Thoracic aorta (tissue), 2 donors: ENCODE measurements around the gene SCAANT1. TPM values are rescaled to one million over a fixed set of nuclear protein-coding genes. Genes with fewer than 3 reads are reported as not detected.

Experiments
- ATAC-seq: fragments of 150-250 bp; one replicate; pipeline ENCODE4 v1.8.0; 2017; ENCODE audit warnings: low read depth; ENCODE audit not compliant: insufficient number of reproducible peaks, low FRiP score
- DNase-seq: peaks from one replicate; pipeline ENCODE4 v3.0.0-alpha.2; 2020; ENCODE audit warnings: low spot score
- H3K27ac ChIP-seq, 2 donors: fragments of 200-600 bp; sonication (generic); 1 replicate in 1 of 2; 2 replicates in 1 of 2; pipeline ENCODE4 v1.5.1; 2016; ENCODE audit warnings: mild to moderate bottlenecking in 2 of 2, moderate library complexity in 2 of 2
- H3K27me3 ChIP-seq: fragments of 200-600 bp; sonication (generic); replicated peaks from 2 replicates; pipeline ENCODE4 v1.6.0; 2016; ENCODE audit warnings: mild to moderate bottlenecking; ENCODE audit not compliant: insufficient read depth
- H3K36me3 ChIP-seq: fragments of 200-600 bp; sonication (generic); one replicate; pipeline ENCODE4 v1.5.1; 2016
- H3K4me1 ChIP-seq, 2 donors: fragments of 200-600 bp; sonication (generic); 1 replicate in 1 of 2; 2 replicates in 1 of 2; pipeline versions ENCODE4 v1.5.1 to v1.6.0; 2016; ENCODE audit warnings: low read depth in 2 of 2, mild to moderate bottlenecking in 1 of 2; ENCODE audit not compliant: control insufficient read depth in 1 of 2
- H3K4me3 ChIP-seq: fragments of 200-600 bp; sonication (generic); 2 replicates; pipeline ENCODE4 v1.5.1; 2016; ENCODE audit warnings: mild to moderate bottlenecking
- H3K9me3 ChIP-seq: fragments of 200-600 bp; sonication (generic); 2 replicates; pipeline ENCODE4 v1.5.1; 2016
- total RNA-seq, 2 donors: library from RNA; depleted of rRNA; stranded (reverse); fragments of >200 nt; gene quantifications; one replicate each; pipeline versions ENCODE4 v1.1.0 to v1.2.3, GENCODE V29; 2016
- TF ChIP-seq, protein P1 (sequence below): fragments of 200-600 bp; sonication (generic); IDR thresholded peaks from one replicate; pipeline ENCODE4 v1.5.1; 2019; ENCODE audit warnings: antibody characterized with exemption

Gene SCAANT1
- total RNA-seq, 2 donors from 2014 or later: not detected

DNA sequence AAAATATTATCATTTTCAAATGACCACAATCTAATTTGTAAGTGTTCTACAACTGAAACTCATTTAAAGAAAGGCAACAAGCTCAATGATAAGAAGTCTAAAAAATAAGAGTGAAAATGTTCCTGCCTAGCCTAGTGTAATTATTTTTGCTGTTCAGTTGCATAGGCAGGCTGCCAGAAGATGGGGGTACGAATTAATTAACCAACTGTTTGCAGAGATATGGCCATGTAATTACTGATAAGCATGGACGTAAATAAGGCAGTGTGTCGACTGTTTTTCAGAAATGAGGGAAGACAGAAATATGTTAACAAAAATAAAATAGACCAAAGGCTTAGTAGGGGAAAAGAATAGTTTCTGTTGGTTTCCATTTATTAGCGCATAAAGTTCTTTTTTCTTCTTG, 24.7 kb upstream of the SCAANT1 start:
- H3K27me3 ChIP-seq: no peaks in the 10 kb centered on the region
- H3K9me3 ChIP-seq: no peaks in the 10 kb centered on the region
- H3K4me1 ChIP-seq: peaks cover 21% of the 10 kb centered on the region in 2 donors
- TF ChIP-seq, protein P1, sequence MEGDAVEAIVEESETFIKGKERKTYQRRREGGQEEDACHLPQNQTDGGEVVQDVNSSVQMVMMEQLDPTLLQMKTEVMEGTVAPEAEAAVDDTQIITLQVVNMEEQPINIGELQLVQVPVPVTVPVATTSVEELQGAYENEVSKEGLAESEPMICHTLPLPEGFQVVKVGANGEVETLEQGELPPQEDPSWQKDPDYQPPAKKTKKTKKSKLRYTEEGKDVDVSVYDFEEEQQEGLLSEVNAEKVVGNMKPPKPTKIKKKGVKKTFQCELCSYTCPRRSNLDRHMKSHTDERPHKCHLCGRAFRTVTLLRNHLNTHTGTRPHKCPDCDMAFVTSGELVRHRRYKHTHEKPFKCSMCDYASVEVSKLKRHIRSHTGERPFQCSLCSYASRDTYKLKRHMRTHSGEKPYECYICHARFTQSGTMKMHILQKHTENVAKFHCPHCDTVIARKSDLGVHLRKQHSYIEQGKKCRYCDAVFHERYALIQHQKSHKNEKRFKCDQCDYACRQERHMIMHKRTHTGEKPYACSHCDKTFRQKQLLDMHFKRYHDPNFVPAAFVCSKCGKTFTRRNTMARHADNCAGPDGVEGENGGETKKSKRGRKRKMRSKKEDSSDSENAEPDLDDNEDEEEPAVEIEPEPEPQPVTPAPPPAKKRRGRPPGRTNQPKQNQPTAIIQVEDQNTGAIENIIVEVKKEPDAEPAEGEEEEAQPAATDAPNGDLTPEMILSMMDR: no peak
- ATAC-seq (no peak), DNase-seq (no peak)
- H3K27ac ChIP-seq: no peak overlapping the region
- no peaks in the 10 kb centered on the region for H3K36me3 ChIP-seq
- H3K4me3 ChIP-seq: no peak overlapping the region

DNA sequence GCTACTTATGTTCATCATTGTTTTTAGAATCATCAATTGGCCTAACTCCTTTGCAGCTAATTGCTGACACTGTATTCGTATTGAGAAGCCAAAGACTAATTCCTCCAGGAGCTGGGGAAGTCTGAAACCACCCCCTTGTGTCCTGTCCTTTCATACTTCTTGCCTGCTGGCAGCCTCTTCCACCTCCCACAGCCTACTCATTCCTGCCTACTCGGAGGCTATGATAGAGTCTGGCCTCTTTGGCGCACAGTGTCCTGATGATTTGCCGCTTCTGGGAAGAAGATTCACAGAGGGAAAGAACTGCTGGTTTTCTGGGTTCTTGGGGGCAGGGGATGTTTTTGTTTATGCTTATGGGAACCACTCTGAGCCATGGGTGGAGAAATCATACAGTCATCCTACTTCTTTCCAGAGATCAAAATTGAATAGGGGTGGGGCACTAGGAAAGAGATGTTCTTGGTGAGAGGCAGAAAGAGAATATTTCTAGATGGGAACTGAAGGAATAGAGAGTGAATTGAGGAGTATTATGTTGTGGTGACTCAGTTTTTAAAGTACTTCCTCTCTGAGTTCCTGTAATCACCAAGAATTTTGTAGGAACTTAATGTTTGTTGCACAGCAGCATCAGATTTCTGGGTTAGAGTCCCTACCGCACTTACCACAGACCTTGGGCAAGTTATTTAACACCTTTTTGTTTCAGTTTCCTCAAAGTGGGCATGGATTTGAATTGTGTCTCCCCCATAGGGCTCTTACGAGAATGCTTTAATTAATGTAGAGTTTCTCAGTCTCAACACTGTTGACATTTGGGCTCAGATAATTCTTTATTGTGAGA, 22.1 kb upstream of the SCAANT1 start:
- H3K27ac ChIP-seq: no peak overlapping the region
- DNase-seq: no peak
- TF ChIP-seq, protein P1: no peak
- H3K4me3 ChIP-seq: no peak overlapping the region
- peaks cover 21% of the 10 kb centered on the region in 2 donors for H3K4me1 ChIP-seq
- no peaks in the 10 kb centered on the region for H3K36me3 ChIP-seq
- H3K27me3 ChIP-seq: no peaks in the 10 kb centered on the region
- ATAC-seq: no peak
- H3K9me3 ChIP-seq: no peaks in the 10 kb centered on the region

DNA sequence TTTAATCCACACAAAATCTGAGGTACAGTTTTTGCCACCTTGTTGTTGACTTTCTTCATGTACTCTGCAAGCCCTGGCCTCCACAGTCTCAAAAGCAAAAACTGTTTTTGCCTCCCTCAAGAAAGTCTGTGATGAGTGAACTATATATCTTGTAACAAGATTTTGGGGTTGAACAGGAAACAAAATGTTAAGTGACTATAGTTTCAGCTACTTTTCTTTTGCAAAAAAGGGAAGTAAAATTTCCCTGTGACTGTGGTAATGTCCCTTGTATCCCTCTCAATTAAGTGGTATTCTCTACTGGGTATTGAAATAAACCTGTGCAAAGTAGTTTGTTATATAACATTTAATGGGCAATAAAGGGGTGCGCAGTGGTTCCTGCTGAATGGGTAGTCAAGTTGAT, 21.3 kb upstream of the SCAANT1 start:
- Histone ChIP-seq H3K27me3 (no peaks in the 10 kb centered on the region), H3K9me3 (no peaks in the 10 kb centered on the region), H3K36me3 (no peaks in the 10 kb centered on the region), H3K4me3 (no peak overlapping the region), H3K4me1 (peaks cover 21 to 23% of the 10 kb centered on the region in 2 donors), H3K27ac (no peak overlapping the region)
- no peak for ATAC-seq
- TF ChIP-seq, protein P1: no peak
- DNase-seq: no peak

DNA sequence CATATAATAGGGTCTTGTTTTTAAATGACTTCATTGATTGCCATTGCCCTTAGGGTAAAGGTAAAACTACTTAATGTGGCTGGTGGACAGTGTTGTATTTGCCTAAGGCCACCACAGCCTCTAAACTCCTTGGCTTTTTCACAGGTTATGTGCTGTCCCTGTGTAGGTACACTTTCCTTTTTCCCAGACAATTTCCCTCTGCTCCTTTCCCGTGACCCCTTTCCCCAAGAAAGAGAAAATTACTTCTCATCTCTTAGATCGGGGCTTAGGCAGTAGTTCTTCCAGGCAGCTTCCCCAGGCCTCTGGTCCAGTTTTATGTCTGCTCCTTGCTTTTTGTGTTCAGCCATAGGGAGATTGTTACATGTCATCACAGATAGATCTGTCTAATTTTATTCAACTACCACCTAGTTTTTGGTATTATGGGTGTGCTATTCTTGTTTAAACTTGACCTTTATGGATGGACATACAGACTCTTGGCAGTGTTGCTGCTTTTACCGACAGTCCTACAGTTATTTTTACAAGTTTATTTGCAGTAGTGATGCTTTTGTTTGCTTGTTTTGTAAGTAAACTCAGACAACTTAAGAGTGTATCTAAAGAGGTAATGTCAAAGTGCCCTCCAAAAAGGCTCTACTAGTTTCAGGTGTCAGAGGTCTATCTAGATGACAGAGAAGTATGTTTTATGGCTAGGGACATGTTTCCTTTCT, 20.5 kb upstream of the SCAANT1 start:
- Histone ChIP-seq H3K27ac (no peak overlapping the region), H3K36me3 (no peaks in the 10 kb centered on the region), H3K27me3 (no peaks in the 10 kb centered on the region), H3K4me1 (peaks cover 21 to 26% of the 10 kb centered on the region in 2 donors), H3K9me3 (no peaks in the 10 kb centered on the region), H3K4me3 (no peak overlapping the region)
- TF ChIP-seq, protein P1: no peak
- DNase-seq: no peak
- no peak for ATAC-seq

DNA sequence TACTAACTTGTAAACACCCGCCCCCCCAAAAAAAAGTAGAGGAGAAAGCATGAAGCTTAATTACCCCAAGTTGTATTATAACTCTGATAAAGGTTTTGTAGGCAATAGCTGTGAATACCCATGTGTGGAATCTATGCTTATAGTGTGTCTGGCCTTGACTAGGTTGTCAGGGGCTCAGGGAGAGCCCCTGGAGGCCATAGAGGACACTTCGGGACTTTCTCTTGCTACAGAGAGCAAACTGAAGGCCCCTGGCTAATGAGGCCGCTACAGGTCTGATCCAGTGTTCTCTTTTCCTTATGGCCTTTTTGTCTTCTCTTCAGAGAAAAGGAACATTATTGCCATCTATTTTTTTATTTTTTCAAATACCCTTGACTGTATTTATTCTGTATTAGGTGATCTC, 19.1 kb upstream of the SCAANT1 start:
- Histone ChIP-seq H3K36me3 (no peaks in the 10 kb centered on the region), H3K27me3 (no peaks in the 10 kb centered on the region), H3K4me1 (peaks cover 18 to 35% of the 10 kb centered on the region in 2 donors), H3K9me3 (no peaks in the 10 kb centered on the region), H3K4me3 (no peak overlapping the region), H3K27ac (no peak overlapping the region)
- ATAC-seq: no peak
- no peak for DNase-seq
- TF ChIP-seq, protein P1: no peak
